NCI-H1105 treated with DMSO at 0.1 percent for 48 hours (cell line): Measurements from ENCODE around the gene ABHD2.

Source experiments
- DNase-seq: peaks from one replicate; lab custom pipeline; 2025; lab: John Stamatoyannopoulos, UW

ABHD2 gene

GRCh38 chr15:89195836-89196235, 107.6 kb downstream of the ABHD2 start:
- no peak for DNase-seq

- DNase-seq: no peak
Measured at GRCh38 chr15:89196241-89196640, 108.0 kb downstream of the ABHD2 start.

- peak; percentile 88 for DNase-seq
Measured at GRCh38 chr15:89196994-89197393, 108.7 kb downstream of the ABHD2 start.

GRCh38 chr15:89197503-89197971, 109.3 kb downstream of the ABHD2 start:
- peak; percentile 56 for DNase-seq

- no peak for DNase-seq
Measured at GRCh38 chr15:89198196-89198595, 109.9 kb downstream of the ABHD2 start.

- DNase-seq: no peak
Measured at GRCh38 chr15:89198934-89199333, 110.7 kb downstream of the ABHD2 start.

- no peak for DNase-seq
Measured at GRCh38 chr15:89199746-89200145, 111.5 kb downstream of the ABHD2 start.

GRCh38 chr15:89200182-89200581, 111.9 kb downstream of the ABHD2 start:
- no peak for DNase-seq

- no peak for DNase-seq
Measured at GRCh38 chr15:89201465-89202005, 113.3 kb downstream of the ABHD2 start.

GRCh38 chr15:89203705-89204273, 115.5 kb downstream of the ABHD2 start:
- DNase-seq: no peak

GRCh38 chr15:89205991-89206585, 117.8 kb downstream of the ABHD2 start:
- no peak for DNase-seq

- peak; percentile 60 for DNase-seq
Measured at GRCh38 chr15:89206908-89207331, 118.7 kb downstream of the ABHD2 start.

GRCh38 chr15:89208256-89208655, 120.0 kb downstream of the ABHD2 start:
- no peak for DNase-seq

- no peak for DNase-seq
Measured at GRCh38 chr15:89209057-89209456, 120.8 kb downstream of the ABHD2 start.

GRCh38 chr15:89211678-89212170, 123.5 kb downstream of the ABHD2 start:
- no peak for DNase-seq

- DNase-seq: no peak
Measured at GRCh38 chr15:89215627-89216026, 127.4 kb downstream of the ABHD2 start.

GRCh38 chr15:89217031-89217430, 128.8 kb downstream of the ABHD2 start:
- no peak for DNase-seq

GRCh38 chr15:89217686-89218376, 129.6 kb downstream of the ABHD2 start:
- DNase-seq: no peak

- no peak for DNase-seq
Measured at GRCh38 chr15:89218531-89218930, 130.3 kb downstream of the ABHD2 start.

- no peak for DNase-seq
Measured at GRCh38 chr15:89221543-89221942, 133.3 kb downstream of the ABHD2 start, which contains the start of gene RLBP1. Gene RLBP1 (minus strand): TSS chr15:89221579. CDS start chr15:89218975, 2,604 bp downstream.

GRCh38 chr15:89225588-89225987, 137.3 kb downstream of the ABHD2 start:
- no peak for DNase-seq

- no peak for DNase-seq
Measured at GRCh38 chr15:89226359-89227221, 138.3 kb downstream of the ABHD2 start.
